ENCODE data around the gene RHBDD2.
"Not testable (repeated sequence)": the region's sequence is repeated elsewhere in the genome, so short reads cannot be mapped to it uniquely, and the experiment has no call there.

The RHBDD2 gene

DNA sequence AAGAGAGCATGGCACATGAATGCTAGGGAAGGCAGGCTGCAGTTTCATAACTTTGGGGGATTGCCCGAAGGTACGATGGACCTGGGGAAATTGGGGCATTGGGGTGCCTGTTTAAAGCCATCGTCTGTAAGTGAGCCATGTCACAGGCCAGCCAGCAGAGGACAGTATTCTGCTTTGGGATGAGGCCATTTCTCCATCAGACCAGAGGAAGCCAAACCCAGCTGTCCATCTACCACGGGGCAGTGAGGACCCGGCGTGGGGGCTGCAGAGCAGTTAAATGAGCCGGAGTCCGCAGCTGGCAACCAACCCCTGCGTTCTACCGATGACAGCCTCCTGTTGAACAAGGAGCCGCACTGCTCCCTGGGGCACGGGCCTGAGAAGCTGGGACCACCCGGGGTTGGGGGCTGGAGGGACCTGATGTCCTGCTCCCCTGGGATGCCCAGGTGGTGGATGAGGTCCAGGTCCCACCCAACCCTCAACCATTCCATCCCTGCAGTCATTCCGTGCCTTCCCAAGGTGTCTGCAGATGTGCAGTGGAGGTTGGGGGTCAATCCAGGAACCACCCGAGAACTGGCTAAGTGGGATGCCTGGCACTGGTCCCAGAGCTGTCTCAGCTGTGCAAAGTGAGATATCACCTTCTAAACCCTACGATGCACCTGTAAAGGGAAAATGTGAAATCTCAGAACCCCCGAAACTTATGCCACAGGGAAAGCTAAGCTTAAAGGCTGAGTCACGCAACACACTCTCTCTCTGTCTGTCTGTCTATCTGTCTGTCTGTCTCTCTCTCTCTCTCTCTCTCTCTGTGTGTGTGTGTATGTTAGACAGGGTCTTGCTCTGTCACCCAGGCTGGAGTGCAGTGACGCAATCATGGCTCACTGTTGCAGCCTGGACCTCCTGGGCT is 12.1 kb upstream of the RHBDD2 start:
- DNase-seq (ENCODE audit: low spot score), result peak; percentile 78

DNA sequence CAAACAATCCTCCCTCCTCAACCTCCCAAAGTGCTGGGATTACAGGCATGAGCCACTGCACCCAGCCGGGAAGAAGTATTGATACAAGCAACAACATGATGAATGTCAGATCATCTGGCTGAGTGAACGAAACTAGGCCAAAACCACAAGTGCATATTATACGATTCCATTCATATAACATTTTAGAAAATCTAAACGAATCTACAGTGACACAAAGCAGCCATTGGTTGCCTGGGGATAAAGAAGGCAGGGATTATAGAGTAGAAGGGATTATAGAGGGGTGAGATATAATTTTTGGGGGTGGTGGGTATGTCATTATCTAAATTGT is 11.5 kb upstream of the RHBDD2 start:
- DNase-seq (ENCODE audit: low spot score), result no peak

DNA sequence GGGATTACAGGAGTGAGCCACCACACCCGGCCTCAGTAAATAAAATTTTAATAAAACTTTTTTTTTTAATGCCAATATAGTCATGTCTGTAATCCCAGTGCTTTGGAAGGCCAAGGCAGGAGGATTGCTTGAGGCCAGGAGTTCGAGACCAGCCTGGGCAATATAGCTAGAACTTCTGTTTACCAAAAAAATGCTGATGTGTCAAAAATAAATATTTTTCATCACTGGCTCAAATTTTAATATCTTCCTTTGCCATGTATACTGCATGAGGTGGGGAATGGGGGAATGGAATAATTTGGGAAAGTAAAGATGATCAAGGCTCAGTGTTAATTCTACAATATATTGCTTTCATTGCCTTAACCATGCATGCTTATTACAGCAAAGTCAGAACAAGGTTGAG is 10.7 kb upstream of the RHBDD2 start:
- DNase-seq (ENCODE audit: low spot score), result no peak

GRCh38 chr7:75869776-75870379 is 9.0 kb upstream of the RHBDD2 start:
- no peak for DNase-seq (ENCODE audit: low spot score)

DNA sequence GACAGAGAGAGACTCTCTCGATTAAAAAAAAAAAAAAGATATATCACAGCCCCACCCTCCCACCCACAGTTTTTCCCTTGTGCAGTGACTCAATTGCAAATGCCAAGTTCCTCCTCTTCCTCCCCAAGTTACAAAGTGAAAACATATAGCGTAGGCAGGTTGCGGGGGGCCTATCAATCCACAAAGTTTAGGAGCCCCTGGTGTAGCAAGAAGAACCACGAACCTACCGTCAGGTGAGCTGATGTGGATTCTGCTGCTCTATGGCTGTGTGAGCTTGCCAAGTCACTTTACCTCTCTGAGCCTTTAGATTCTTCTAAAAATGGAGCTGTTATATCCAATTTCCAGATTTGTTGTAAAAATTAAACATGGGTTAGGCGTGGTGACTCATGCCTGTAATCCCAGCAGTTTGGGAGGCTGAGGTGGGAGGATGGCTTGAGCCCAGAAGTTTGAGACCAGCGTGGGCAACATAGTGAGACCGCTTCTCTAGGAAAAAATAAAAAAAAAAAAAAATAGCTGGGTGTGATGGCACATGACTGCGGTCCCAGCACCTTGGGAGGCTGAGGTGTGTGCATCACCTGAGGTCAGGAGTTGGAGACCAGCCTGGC is 8.2 kb upstream of the RHBDD2 start:
- DNase-seq (ENCODE audit: low spot score), result no peak

DNA sequence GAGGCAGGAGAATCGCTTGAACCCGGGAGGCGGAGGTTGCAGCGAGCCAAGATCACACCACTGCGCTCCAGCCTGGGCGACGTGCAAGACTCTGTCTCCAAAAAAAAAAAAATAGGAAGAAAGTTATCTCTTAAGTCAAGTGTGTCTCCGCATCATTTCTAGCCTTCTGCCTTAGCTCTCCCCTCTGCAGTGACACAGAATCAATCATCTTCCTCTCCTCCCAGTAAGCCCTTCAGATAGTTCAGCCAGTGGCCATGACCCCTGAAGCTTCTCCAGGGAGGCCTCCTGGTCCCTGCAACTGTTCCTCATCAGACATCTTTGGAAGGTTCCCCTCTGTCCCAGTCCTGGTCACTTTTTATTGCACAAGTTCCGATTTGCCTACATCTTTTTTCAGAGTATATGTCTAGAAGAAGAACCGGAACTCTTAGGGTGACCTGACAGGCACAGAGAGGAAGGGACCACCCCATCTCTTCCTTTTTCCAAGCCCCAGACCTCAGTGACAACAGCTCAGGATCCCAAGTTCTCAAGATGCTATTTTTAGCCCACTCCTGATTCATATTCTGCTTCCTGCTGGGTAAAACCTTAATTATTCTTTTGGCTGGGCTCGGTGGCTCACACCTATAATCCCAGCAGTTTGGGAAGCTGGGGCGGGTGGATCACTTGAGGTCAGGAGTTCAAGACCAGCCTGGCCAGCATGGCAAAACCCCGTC is 6.6 kb upstream of the RHBDD2 start:
- DNase-seq (ENCODE audit: low spot score), result no peak

- not testable (repeated sequence) for DNase-seq (ENCODE audit: low spot score)
These were observed 4.7 kb upstream of the RHBDD2 start for GRCh38 chr7:75874180-75874579.

- no peak for DNase-seq (ENCODE audit: low spot score)
These were observed 3.4 kb upstream of the RHBDD2 start for GRCh38 chr7:75875113-75876080.

DNA sequence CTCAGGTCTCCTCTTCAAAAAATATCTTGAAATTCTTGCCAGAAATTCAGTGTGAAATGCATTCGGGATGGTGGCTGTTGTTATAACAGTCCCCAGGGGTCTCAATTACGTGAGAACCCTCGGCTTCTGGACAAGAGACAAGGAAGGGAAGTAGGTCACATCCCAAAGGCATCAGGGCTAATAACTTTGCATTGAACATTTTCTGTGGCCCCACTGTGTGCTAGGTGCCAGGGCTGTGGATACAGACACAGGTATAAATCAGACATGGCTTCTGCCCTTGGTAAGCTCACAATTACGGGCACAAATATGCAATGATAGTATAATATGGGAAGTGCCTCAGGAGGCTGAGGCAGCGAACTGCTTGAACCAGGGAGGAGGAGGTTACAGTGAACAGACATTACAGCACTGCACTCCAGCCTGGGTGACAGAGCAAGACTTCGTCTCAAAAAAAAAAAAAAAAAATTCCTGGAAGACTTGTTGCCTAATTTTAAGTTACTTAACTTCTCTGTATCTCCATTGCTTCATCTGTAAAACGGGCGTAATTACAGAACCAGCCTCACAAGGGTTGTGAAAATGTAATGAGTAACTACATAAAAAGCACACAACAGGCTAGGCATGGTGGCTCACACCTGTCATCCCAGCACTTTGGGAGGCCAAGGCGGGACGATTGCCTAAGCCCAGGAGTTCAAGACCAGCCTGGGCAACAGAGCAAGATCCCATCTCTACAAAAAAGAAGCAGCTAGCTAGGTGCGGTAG is 2.5 kb upstream of the RHBDD2 start:
- no peak for DNase-seq (ENCODE audit: low spot score)

DNA sequence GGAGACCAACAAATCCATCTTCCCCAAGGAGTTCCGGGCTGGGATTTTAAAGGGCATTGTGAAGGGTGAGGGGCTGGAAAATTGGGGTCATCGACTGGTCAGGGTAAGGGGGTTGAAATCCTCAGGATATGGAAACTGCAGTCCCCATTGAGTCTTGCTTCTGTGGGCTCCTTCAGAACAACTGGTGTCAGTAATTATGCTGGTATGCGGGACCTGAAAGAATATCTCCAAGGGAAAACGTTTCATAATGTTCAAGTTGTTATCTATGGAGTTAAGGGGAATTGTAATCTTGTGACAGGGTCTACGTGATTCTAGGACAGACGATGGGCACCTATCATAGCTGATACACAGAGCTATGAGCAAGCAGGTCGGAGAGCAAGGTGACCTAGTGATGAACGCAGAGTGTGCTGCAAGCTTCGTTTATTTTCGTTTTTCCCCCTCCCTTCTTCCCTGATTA is 494 bp upstream of the RHBDD2 start:
- no peak for DNase-seq (ENCODE audit: low spot score)

- peak; percentile 20 for DNase-seq (ENCODE audit: low spot score)
These were observed 944 bp downstream of the RHBDD2 start for GRCh38 chr7:75879771-75880184.

GRCh38 chr7:75880242-75880641 is 1.4 kb downstream of the RHBDD2 start:
- DNase-seq (ENCODE audit: low spot score), result no peak

GRCh38 chr7:75881436-75882095 is 2.7 kb downstream of the RHBDD2 start:
- no peak for DNase-seq (ENCODE audit: low spot score)

DNA sequence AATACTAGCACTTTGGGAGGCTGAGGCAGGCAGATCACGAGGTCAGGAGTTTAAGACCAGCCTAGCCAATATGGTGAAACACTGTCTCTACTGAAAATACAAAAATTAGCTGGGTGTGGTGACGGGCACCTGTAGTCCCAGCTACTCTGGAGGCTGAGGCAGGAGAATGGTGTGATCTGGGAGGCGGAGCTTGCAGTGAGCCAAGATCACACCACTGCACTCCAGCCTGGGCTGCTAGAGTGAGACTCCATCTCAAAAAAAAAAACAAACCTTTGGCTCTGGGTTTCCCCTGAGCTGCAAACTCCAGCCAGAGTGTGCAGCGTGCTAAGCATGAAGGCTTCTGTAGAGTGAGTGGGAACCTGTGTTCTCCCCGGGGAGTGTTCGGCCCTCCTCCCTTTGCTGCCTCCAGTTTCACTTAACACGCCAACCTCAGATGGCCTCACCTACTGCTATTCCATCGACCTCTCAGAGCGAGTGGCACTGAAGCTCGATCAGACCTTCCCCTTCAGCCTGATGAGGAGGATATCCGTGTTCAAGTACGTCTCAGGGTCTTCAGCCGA is 4.5 kb downstream of the RHBDD2 start:
- DNase-seq (ENCODE audit: low spot score), result not testable (repeated sequence)

GRCh38 chr7:75884476-75884875 is 5.6 kb downstream of the RHBDD2 start:
- no peak for DNase-seq (ENCODE audit: low spot score)

- DNase-seq (ENCODE audit: low spot score), result no peak
These were observed 6.2 kb downstream of the RHBDD2 start for GRCh38 chr7:75885036-75885435.

DNA sequence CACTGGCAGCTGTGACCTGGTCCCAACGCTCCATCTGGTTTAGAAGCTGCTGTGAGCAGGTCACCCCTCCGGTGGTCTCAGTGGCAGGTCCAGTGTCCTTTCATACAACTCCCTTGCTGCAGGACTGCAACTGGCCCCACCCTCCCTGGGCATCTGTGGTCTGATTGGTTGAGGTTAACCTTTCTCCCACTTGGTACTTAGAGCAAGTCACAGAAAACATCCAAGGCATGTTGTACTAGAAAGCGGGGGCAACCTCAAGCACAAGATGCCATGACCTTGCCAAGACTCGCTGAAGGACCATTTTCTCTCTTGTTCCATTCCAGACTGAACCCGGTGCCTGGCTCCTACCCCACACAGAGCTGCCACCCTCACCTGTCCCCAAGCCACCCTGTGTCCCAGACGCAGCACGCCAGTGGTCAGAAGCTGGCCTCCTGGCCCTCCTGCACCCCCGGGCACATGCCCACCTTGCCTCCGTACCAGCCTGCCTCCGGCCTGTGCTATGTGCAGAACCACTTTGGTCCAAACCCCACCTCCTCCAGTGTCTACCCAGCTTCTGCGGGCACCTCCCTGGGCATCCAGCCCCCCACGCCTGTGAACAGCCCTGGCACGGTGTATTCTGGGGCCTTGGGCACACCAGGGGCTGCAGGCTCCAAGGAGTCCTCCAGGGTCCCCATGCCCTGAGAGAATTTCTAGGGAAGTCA is 9.0 kb downstream of the RHBDD2 start:
- no peak for DNase-seq (ENCODE audit: low spot score)

DNA sequence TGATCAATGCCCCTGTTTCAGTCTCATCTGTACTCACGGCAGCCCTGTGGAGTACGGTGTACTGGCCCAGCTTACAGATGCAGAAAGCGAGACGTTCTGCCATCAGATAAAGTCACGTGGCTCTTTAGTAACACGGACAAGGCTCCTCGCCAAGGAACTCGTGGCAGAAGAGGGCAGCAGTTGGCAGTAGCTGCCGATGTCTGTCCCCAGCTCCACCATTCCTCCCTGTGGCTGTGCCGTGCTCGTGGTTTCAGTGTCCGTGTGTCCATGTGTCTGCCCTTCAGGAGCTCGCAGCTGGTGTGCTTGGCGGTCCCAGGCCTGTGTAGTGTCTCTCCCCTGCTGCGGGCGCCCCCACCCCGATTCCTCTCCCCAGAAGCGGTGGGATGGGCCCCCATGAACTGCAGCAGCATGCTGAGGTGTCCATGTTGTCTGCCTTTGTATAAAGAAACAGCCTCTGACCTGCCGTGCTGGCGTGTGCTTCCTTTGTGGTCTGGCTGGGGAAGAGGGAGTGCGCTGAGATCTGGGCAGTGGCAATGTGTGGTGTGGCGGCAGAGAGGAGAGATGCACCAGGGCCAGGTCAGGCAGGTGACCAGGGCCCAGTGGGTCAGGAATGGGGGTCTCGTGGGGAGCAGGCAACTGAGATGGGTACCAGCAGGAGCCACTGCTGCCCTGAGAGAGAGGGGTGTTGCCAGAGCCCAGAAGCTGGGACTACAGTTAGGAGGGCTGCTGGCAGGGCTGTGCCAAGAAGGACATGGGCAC is 9.8 kb downstream of the RHBDD2 start:
- DNase-seq (ENCODE audit: low spot score), result peak; percentile 75
